PC-3 (cell line): Measurements from ENCODE around the gene E2F8. TPM values are rescaled to one million over a fixed set of nuclear protein-coding genes. Genes with fewer than 3 reads are reported as not detected.

Experiments
- ATAC-seq: fragments of 200-7000 bp; cut with Tn5 transposase; 2 replicates; pipeline ENCODE4 v1.9.1; 2020; ENCODE audit warnings: mild to moderate bottlenecking, moderate library complexity
- BruUV-seq: library from RNA; stranded (reverse); fragments of 400-500 nt; replicated peaks from 2 replicates; lab custom pipeline; 2021; lab: Mats Ljungman, UMichigan
- CTCF ChIA-PET: fragments of 300-600 bp; sonication (Branson Sonifier 250); formaldehyde crosslinking; loops from one replicate; lab custom pipeline; 2022; ENCODE audit warnings: antibody characterized with exemption; lab: Charles Lee
- POLR2A ChIA-PET: fragments of 300-600 bp; sonication (Branson Sonifier 250); formaldehyde crosslinking; loops from one replicate; lab custom pipeline; 2022; ENCODE audit warnings: antibody characterized with exemption; ENCODE audit not compliant: unreplicated experiment; lab: Charles Lee
- DNase-seq: peaks from one replicate; pipeline ENCODE4 v3.0.0-alpha.2; 2015
- H2AFZ ChIP-seq: fragments of 300-600 bp; sonication (generic); 2 replicates; pipeline ENCODE4 v1.6.0; 2016; ENCODE audit warnings: antibody characterized with exemption, low read length
- H3F3A ChIP-seq: fragments of 300-600 bp; sonication (generic); one replicate; pipeline ENCODE4 v1.6.0; 2017; ENCODE audit warnings: antibody characterized with exemption, low read length, control low read depth, mild to moderate bottlenecking; ENCODE audit not compliant: unreplicated experiment
- H3K27ac ChIP-seq: fragments of 300-600 bp; sonication (generic); 2 replicates; pipeline ENCODE4 v1.5.1; 2016; ENCODE audit warnings: mild to moderate bottlenecking, low read length
- H3K27me3 ChIP-seq: fragments of 300-600 bp; sonication (generic); 2 replicates; pipeline ENCODE4 v1.6.1; 2016; ENCODE audit warnings: low read length, mixed read lengths
- H3K36me3 ChIP-seq: fragments of 300-600 bp; sonication (generic); 2 replicates; pipeline ENCODE4 v1.6.1; 2016; ENCODE audit warnings: low read depth, mixed run types, low read length, mixed read lengths
- H3K4me1 ChIP-seq: fragments of 300-600 bp; sonication (generic); 2 replicates; pipeline ENCODE4 v1.5.1; 2016; ENCODE audit warnings: low read length; ENCODE audit not compliant: insufficient read depth
- H3K4me2 ChIP-seq: fragments of 300-600 bp; sonication (generic); 2 replicates; pipeline ENCODE4 v1.6.0; 2016; ENCODE audit warnings: low read length
- H3K4me3 ChIP-seq: fragments of 300-600 bp; sonication (generic); 2 replicates; pipeline ENCODE4 v1.5.1; 2016; ENCODE audit warnings: mild to moderate bottlenecking, low read length, mixed read lengths
- H3K79me2 ChIP-seq: fragments of 300-600 bp; sonication (generic); 2 replicates; pipeline ENCODE4 v1.6.1; 2017; ENCODE audit warnings: low read length, mixed read lengths
- H3K9ac ChIP-seq: fragments of 300-600 bp; sonication (generic); 2 replicates; pipeline ENCODE4 v1.6.0; 2016; ENCODE audit warnings: mild to moderate bottlenecking, low read length
- H3K9me2 ChIP-seq: fragments of 300-600 bp; sonication (generic); replicated peaks from 2 replicates; pipeline ENCODE4 v1.6.1; 2016; ENCODE audit warnings: mixed run types, low read length, mixed read lengths
- H3K9me3 ChIP-seq: fragments of 300-600 bp; sonication (generic); 2 replicates; pipeline ENCODE4 v1.6.1; 2016; ENCODE audit warnings: low read length, mixed read lengths
- H4K20me1 ChIP-seq: fragments of 300-600 bp; sonication (generic); 2 replicates; pipeline ENCODE4 v1.6.1; 2016; ENCODE audit warnings: low read length, mixed read lengths
- EZH2 ChIP-seq: fragments of 300-600 bp; sonication (generic); IDR thresholded peaks from one replicate; pipeline ENCODE4 v1.6.1; 2017; ENCODE audit warnings: antibody characterized with exemption, mild to moderate bottlenecking, low read length; ENCODE audit not compliant: unreplicated experiment
- EZH2phosphoT487 ChIP-seq: fragments of 300-600 bp; sonication (generic); IDR thresholded peaks from 2 replicates; pipeline ENCODE4 v1.6.1; 2018; ENCODE audit warnings: mild to moderate bottlenecking, antibody characterized with exemption, low read length, borderline replicate concordance
- intact Hi-C: fragments of 100-400 bp; cut with micrococcal nuclease; formaldehyde crosslinking; loops from 2 replicates; pipeline ENCODE4 v1.9.0; 2023
- total RNA-seq: library from RNA; depleted of rRNA; stranded (reverse); fragments of >200 nt; gene quantifications from 2 replicates; pipeline ENCODE4 v1.2.3, GENCODE V29; 2014
- TF ChIP-seq, protein P1 (sequence below): fragments of 300-600 bp; sonication (generic); conservative IDR thresholded peaks from 2 replicates; pipeline ENCODE4 v1.5.1; 2017; ENCODE audit warnings: antibody characterized with exemption, low read depth, mild to moderate bottlenecking, low read length

E2F8 gene
- total RNA-seq, 1 experiment from 2014 or later, result 11.9 TPM

DNA sequence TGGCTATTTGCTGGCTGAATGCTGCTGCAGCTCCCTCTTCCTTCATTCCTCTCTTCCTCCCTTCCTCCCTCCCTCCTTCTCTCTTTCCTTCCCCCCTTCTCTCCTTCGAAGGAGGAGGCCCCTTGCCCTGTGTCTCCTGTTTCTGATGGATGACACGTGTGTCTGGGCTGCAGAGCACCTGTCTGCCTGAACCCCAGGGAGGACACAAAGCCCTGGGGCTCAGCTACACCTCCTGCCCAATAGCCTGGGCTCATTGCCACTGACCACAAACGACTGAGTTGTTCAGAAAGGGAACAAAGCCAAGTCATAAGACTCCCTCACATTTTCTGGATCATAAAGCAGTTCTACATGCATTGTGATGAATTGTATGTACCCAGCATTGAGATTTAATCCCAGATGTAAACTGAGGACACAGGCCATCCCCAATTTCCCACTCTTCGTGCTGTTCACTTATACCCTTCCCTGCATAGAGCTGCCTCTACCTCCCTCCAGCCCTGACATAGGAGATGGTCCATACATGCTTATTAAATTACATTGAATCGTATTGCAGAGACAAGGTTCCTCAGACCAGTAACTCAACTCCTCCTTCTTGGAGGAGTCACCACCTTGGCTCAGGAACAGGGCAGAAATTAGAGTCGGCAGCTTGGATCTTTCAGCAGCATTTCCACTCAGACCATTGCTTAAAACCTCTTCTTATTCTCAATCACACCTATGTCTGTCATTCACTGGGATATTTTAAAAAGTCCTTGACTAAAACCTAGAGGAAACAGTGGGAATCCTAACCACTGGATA lies 40.1 kb downstream of the E2F8 start:
- intact Hi-C loops, result loop anchor here (1.0 kb wide), 1 partner anchor 33 kb away; no protein-coding TSS in a partner anchor
- peak overlapping the region; percentile 62 for H3K4me2 ChIP-seq
- H3K36me3 ChIP-seq, result no peaks in the 10 kb centered on the region
- H3K4me1 ChIP-seq, result peaks cover 28% of the 10 kb centered on the region
- H3K27me3 ChIP-seq, result no peaks in the 10 kb centered on the region
- CTCF ChIA-PET, result interaction anchor here (0.7 kb wide), 1 partner anchor 51 kb away, joined by 3 read pairs; no protein-coding TSS in a partner anchor
- H3F3A ChIP-seq, result no peaks in the 10 kb centered on the region
- POLR2A ChIA-PET, result no interaction called here
- no TSS peak for BruUV-seq
- H3K79me2 ChIP-seq, result no peaks in the 10 kb centered on the region
- H2AFZ ChIP-seq, result no peak overlapping the region
- TF ChIP-seq EZH2, result no peak
- TF ChIP-seq EZH2phosphoT487, result no peak
- TF ChIP-seq, protein P1, sequence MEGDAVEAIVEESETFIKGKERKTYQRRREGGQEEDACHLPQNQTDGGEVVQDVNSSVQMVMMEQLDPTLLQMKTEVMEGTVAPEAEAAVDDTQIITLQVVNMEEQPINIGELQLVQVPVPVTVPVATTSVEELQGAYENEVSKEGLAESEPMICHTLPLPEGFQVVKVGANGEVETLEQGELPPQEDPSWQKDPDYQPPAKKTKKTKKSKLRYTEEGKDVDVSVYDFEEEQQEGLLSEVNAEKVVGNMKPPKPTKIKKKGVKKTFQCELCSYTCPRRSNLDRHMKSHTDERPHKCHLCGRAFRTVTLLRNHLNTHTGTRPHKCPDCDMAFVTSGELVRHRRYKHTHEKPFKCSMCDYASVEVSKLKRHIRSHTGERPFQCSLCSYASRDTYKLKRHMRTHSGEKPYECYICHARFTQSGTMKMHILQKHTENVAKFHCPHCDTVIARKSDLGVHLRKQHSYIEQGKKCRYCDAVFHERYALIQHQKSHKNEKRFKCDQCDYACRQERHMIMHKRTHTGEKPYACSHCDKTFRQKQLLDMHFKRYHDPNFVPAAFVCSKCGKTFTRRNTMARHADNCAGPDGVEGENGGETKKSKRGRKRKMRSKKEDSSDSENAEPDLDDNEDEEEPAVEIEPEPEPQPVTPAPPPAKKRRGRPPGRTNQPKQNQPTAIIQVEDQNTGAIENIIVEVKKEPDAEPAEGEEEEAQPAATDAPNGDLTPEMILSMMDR, result no peak
- H3K27ac ChIP-seq, result peak overlapping the region; percentile 49
- no peaks in the 10 kb centered on the region for H4K20me1 ChIP-seq
- no peaks in the 10 kb centered on the region for H3K9me2 ChIP-seq
- H3K4me3 ChIP-seq, result no peak overlapping the region
- peak; percentile 91 for ATAC-seq
- no peaks in the 10 kb centered on the region for H3K9me3 ChIP-seq
- DNase-seq, result peak; percentile 89
- H3K9ac ChIP-seq, result no peak overlapping the region

DNA sequence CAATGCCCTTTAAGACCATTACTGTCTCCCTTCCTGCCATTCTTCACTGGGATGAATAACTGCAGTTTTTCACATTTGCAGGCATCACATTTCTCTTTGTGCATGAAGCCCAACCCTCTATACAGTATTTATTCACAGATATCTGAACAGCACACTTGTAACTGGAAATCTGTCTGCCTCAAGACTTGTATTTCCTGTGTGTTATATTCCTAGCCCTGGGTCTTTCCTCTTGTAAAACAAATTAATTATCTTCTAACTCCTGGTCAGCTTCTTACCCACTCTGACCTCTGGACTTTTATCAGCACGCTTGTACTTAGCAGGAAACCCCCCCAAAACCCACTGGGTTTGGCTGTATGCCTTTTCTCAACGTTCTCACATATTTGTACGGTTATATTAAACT lies 41.0 kb downstream of the E2F8 start:
- Histone ChIP-seq H3K9me3 (no peaks in the 10 kb centered on the region), H3K79me2 (no peaks in the 10 kb centered on the region), H3K4me1 (peaks cover 28% of the 10 kb centered on the region), H3K4me2 (peak overlapping the region; percentile 62; the same call in 1 of the 2 replicates), H3F3A (no peaks in the 10 kb centered on the region), H2AFZ (no peak overlapping the region), H3K27ac (no peak overlapping the region), H3K9ac (no peak overlapping the region), H3K4me3 (no peak overlapping the region), H3K27me3 (no peaks in the 10 kb centered on the region), H4K20me1 (no peaks in the 10 kb centered on the region), H3K9me2 (no peaks in the 10 kb centered on the region), H3K36me3 (no peaks in the 10 kb centered on the region)
- ChIA-PET POLR2A (interaction anchor here (0.5 kb wide), 1 partner anchor 31 kb away, joined by 3 read pairs; no protein-coding TSS in a partner anchor), CTCF (interaction anchor here (0.7 kb wide), 1 partner anchor 52 kb away, joined by 3 read pairs; no protein-coding TSS in a partner anchor)
- DNase-seq (peak; percentile 13), ATAC-seq (peak; percentile 56)
- TF ChIP-seq, protein P1, result no peak
- TF ChIP-seq EZH2phosphoT487 (no peak), EZH2 (no peak)
- BruUV-seq, result no TSS peak
- intact Hi-C loops, result loop anchor here (1.0 kb wide), 1 partner anchor 34 kb away; no protein-coding TSS in a partner anchor

DNA sequence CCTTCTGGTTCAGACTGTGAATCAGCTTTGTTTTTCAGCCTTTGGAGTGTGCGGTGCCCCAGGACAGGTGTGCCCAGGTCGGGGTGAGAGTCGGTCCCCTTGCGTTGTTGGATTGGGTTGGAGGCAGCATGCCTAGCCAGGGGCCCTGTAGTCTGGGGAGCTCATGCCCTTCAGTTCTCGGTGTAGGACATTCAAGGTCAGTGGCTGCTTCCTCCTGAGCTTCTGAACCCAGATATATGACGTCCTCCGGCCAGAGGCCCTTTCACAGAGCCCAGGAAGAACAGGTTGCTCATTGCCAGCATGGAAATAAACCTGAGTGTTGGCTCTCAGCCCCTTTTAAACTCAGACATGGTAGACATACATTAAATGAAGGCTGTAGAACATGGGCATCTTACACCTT lies 41.7 kb downstream of the E2F8 start:
- CTCF ChIA-PET, result no interaction called here
- no TSS peak for BruUV-seq
- Histone ChIP-seq H3K9me3 (no peaks in the 10 kb centered on the region), H3K4me2 (no peak overlapping the region), H3K27me3 (no peaks in the 10 kb centered on the region), H3K4me1 (peaks cover 28% of the 10 kb centered on the region), H3F3A (no peaks in the 10 kb centered on the region), H4K20me1 (no peaks in the 10 kb centered on the region), H3K36me3 (no peaks in the 10 kb centered on the region), H3K27ac (no peak overlapping the region), H2AFZ (no peak overlapping the region), H3K79me2 (no peaks in the 10 kb centered on the region), H3K9ac (no peak overlapping the region), H3K4me3 (no peak overlapping the region), H3K9me2 (no peaks in the 10 kb centered on the region)
- DNase-seq, result no peak
- POLR2A ChIA-PET, result no interaction called here
- TF ChIP-seq, protein P1, result no peak
- no peak for TF ChIP-seq EZH2
- no peak for TF ChIP-seq EZH2phosphoT487
- intact Hi-C loops, result no loop called here
- no peak for ATAC-seq
